Measurements from ENCODE around the gene LRMDA. TPM values are rescaled to one million over a fixed set of nuclear protein-coding genes. Genes with fewer than 3 reads are reported as not detected.

LRMDA gene
- total and polyA plus RNA-seq, 2 donors (not counting 1 experiment from before 2014, with no cell fraction given): 0.12 TPM; not detected in 1

DNA sequence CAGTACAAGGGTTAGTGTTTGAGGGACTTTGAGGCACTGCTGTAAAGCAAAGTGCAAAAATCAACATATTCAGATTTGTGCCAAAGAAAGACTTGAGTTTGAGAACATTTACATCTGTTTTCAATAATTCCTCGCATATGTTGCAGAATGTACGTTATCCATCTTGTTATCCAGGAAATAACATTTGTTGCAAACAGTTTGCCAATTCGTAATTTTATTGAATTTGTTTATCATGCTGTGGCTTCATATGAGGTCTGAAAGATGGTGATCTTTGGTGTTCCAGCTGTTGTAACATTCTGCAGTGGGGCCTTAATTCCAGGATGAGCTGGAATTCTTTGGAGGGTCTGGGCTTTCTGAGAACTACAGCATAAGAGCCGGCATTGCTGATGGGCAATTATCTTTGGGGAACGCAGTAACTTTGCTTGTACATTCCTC lies 396.2 kb downstream of the LRMDA start:
- H3K9ac ChIP-seq (ENCODE audit: low read length): no peak overlapping the region
- DNase-seq: no peak
- intact Hi-C loops (cut with micrococcal nuclease): no loop called here
- no peak for ATAC-seq (ENCODE audit: low read depth)
- peaks cover 0 to 10% (median 0%) of the 10 kb centered on the region in 3 donors for H3K9me3 ChIP-seq (ENCODE audit: control extremely low read depth in 1 of 3, control insufficient read depth in 2 of 3, insufficient read depth in 1 of 3, low read length in 2 of 3)
- no peaks in the 10 kb centered on the region for H3K27me3 ChIP-seq (replicated peaks in 1 of 4; ENCODE audit: control extremely low read depth in 1 of 4, control insufficient read depth in 3 of 4, insufficient read depth in 4 of 4, low read length in 3 of 4)
- CTCF ChIA-PET: no interaction called here
- H3K79me2 ChIP-seq (ENCODE audit: control insufficient read depth, insufficient read depth, low read length): no peaks in the 10 kb centered on the region
- H3K27ac ChIP-seq (ENCODE audit: low read length in 2 of 2): no peak overlapping the region
- POLR2A ChIA-PET: no interaction called here
- H3K4me3 ChIP-seq (ENCODE audit: control extremely low read depth in 1 of 5, extremely low read depth in 1 of 5, insufficient read depth in 1 of 5, low read depth in 2 of 5, low read length in 4 of 5): no peak overlapping the region
- H2AFZ ChIP-seq (ENCODE audit: insufficient read depth, low read depth, low read length, poor library complexity, severe bottlenecking): no peak overlapping the region
- 95% methylated on average over 3 of the region's 5 CpGs for WGBS (ENCODE audit: insufficient coverage)
- Mint-ChIP-seq H3K27ac (no peak overlapping the region), H3K27me3 (no peaks in the 10 kb centered on the region), H3K4me1 (no peaks in the 10 kb centered on the region), H3K4me3 (no peak overlapping the region), H3K9me3 (ENCODE audit: insufficient read depth) (no peaks in the 10 kb centered on the region)
- no peaks in the 10 kb centered on the region for H4K20me1 ChIP-seq (ENCODE audit: control insufficient read depth, insufficient read depth, low read length, poor library complexity, severe bottlenecking)
- no peak overlapping the region for H3K4me2 ChIP-seq (replicated peaks; ENCODE audit: low read depth, low read length, poor library complexity, severe bottlenecking)
- H3K4me1 ChIP-seq (ENCODE audit: control insufficient read depth in 2 of 2, insufficient read depth in 2 of 2, low read length in 2 of 2): no peaks in the 10 kb centered on the region
- no peaks in the 10 kb centered on the region for H3K36me3 ChIP-seq (replicated peaks in 1 of 2; ENCODE audit: control extremely low read depth in 1 of 2, control insufficient read depth in 1 of 2, extremely low read depth in 1 of 2, insufficient read depth in 2 of 2, low read length in 1 of 2)
- TF ChIP-seq CTCF (IDR thresholded peaks at IDR 0.05): no peak
- no peak for TF ChIP-seq EZH2 (IDR thresholded peaks at IDR 0.05; ENCODE audit: borderline replicate concordance, insufficient read depth, low read depth, low read length, poor library complexity, severe bottlenecking)

DNA sequence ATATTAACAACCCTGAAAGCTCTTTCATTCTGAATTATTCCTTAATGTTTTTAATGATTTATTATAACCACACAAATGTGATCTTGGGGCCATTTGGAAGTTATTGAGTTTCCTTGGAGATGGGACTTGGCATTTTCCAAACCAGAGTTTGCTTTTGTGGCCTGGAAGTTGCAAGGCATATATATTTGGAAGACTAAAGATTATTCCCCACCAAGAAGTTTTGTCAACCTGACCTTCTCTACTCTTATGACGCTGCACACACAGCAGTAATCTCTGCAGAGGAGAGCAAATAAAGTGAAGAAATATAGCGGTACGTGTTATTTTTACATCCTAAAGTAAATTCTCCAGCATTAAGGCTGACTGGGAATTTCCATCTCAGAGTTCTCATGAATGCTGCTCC lies 397.0 kb downstream of the LRMDA start:
- ChIA-PET CTCF (no interaction called here), POLR2A (no interaction called here)
- Mint-ChIP-seq H3K9me3 (ENCODE audit: insufficient read depth) (no peaks in the 10 kb centered on the region), H3K27ac (no peak overlapping the region), H3K27me3 (peaks cover 2% of the 10 kb centered on the region), H3K4me3 (no peak overlapping the region), H3K4me1 (no peaks in the 10 kb centered on the region)
- H3K36me3 ChIP-seq (replicated peaks in 1 of 2; ENCODE audit: control extremely low read depth in 1 of 2, control insufficient read depth in 1 of 2, extremely low read depth in 1 of 2, insufficient read depth in 2 of 2, low read length in 1 of 2): no peaks in the 10 kb centered on the region
- no peak overlapping the region for H3K27ac ChIP-seq (ENCODE audit: low read length in 2 of 2)
- ATAC-seq (ENCODE audit: low read depth): no peak
- H3K4me2 ChIP-seq (replicated peaks; ENCODE audit: low read depth, low read length, poor library complexity, severe bottlenecking): no peak overlapping the region
- H3K27me3 ChIP-seq (replicated peaks in 1 of 4; ENCODE audit: control extremely low read depth in 1 of 4, control insufficient read depth in 3 of 4, insufficient read depth in 4 of 4, low read length in 3 of 4): no peaks in the 10 kb centered on the region
- no CpG with 5 or more reads among the region's 3 CpGs for WGBS (ENCODE audit: insufficient coverage)
- no peak overlapping the region for H2AFZ ChIP-seq (ENCODE audit: insufficient read depth, low read depth, low read length, poor library complexity, severe bottlenecking)
- H4K20me1 ChIP-seq (ENCODE audit: control insufficient read depth, insufficient read depth, low read length, poor library complexity, severe bottlenecking): no peaks in the 10 kb centered on the region
- no peaks in the 10 kb centered on the region for H3K79me2 ChIP-seq (ENCODE audit: control insufficient read depth, insufficient read depth, low read length)
- no peaks in the 10 kb centered on the region for H3K4me1 ChIP-seq (ENCODE audit: control insufficient read depth in 2 of 2, insufficient read depth in 2 of 2, low read length in 2 of 2)
- intact Hi-C loops (cut with micrococcal nuclease): no loop called here
- no peak for DNase-seq
- no peak overlapping the region for H3K9ac ChIP-seq (ENCODE audit: low read length)
- no peak overlapping the region for H3K4me3 ChIP-seq (ENCODE audit: control extremely low read depth in 1 of 5, extremely low read depth in 1 of 5, insufficient read depth in 1 of 5, low read depth in 2 of 5, low read length in 4 of 5)
- H3K9me3 ChIP-seq (ENCODE audit: control extremely low read depth in 1 of 3, control insufficient read depth in 2 of 3, insufficient read depth in 1 of 3, low read length in 2 of 3): peaks cover 0 to 10% (median 0%) of the 10 kb centered on the region in 3 donors
- TF ChIP-seq CTCF (IDR thresholded peaks at IDR 0.05) (no peak), EZH2 (IDR thresholded peaks at IDR 0.05; ENCODE audit: borderline replicate concordance, insufficient read depth, low read depth, low read length, poor library complexity, severe bottlenecking) (no peak)
